ENCODE data around the gene FANCL.
"Not testable (repeated sequence)": the region's sequence is repeated elsewhere in the genome, so short reads cannot be mapped to it uniquely, and the experiment has no call there.

FANCL gene

GRCh38 chr2:58140508-58141072, 100.5 kb downstream of the FANCL start:
- no peak for DNase-seq (ENCODE audit: low spot score)

- DNase-seq (ENCODE audit: low spot score), result no peak
These were observed 102.6 kb downstream of the FANCL start for GRCh38 chr2:58138396-58139030.

- DNase-seq (ENCODE audit: low spot score), result peak; percentile 7
These were observed 103.3 kb downstream of the FANCL start for GRCh38 chr2:58137856-58138255.

GRCh38 chr2:58137221-58137620, 103.9 kb downstream of the FANCL start:
- DNase-seq (ENCODE audit: low spot score), result peak; percentile 53

- DNase-seq (ENCODE audit: low spot score), result no peak
These were observed 105.3 kb downstream of the FANCL start for GRCh38 chr2:58135861-58136260.

GRCh38 chr2:58133395-58133794, 107.7 kb downstream of the FANCL start:
- no peak for DNase-seq (ENCODE audit: low spot score)

GRCh38 chr2:58131191-58132011, 109.7 kb downstream of the FANCL start:
- no peak for DNase-seq (ENCODE audit: low spot score)

GRCh38 chr2:58130238-58130637, 110.9 kb downstream of the FANCL start:
- DNase-seq (ENCODE audit: low spot score), result no peak

GRCh38 chr2:58127111-58127510, 114.0 kb downstream of the FANCL start:
- no peak for DNase-seq (ENCODE audit: low spot score)

- no peak for DNase-seq (ENCODE audit: low spot score)
These were observed 118.6 kb downstream of the FANCL start for GRCh38 chr2:58122540-58122939.

GRCh38 chr2:58122040-58122439, 119.1 kb downstream of the FANCL start:
- DNase-seq (ENCODE audit: low spot score), result no peak

- no peak for DNase-seq (ENCODE audit: low spot score)
These were observed 120.4 kb downstream of the FANCL start for GRCh38 chr2:58120626-58121229.

GRCh38 chr2:58113563-58113962, 127.6 kb downstream of the FANCL start:
- not testable (repeated sequence) for DNase-seq (ENCODE audit: low spot score)

GRCh38 chr2:58110765-58111164, 130.4 kb downstream of the FANCL start:
- DNase-seq (ENCODE audit: low spot score), result no peak

GRCh38 chr2:58109481-58109880, 131.6 kb downstream of the FANCL start:
- no peak for DNase-seq (ENCODE audit: low spot score)

All from kidney capillary endothelial cell (primary cell).